ENCODE results near the gene NEK10.

The NEK10 gene

DNA sequence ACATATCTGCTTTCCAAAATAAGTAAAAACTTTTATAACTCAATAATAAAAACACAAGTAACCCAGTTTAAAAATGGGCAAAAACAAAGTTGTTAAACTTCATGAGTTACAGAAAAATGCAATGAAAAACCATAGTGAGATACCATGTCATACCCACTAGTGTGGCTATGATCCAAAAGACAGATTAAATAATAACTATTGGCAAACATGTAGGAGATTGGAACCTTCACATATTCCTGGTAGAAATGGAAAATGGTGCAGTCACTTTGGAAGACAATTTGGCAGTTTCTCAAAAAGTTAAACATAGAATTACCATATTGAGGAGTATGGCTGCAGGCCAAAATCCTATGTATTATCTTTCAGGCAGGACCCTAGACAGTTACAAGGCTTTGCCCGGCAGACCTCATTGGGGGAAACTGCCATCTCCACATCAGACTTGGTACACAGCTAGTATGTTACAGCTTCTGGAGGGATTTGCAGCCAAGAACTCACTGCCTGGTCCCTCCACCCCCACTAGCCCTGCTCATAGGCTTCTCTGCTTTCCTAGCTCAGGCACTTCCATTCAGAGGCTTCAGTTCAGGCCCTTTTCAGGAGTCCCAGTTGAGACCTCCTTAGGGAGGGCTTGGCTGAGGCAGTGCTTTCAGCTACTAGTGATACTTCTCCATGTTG lies 147.8 kb downstream of the NEK10 start:
- peaks cover 24% of the 10 kb centered on the region for H3K4me1 ChIP-seq (ENCODE audit: control insufficient read depth, insufficient read depth, low read length)
- H3K27me3 ChIP-seq (replicated peaks; ENCODE audit: control insufficient read depth, insufficient read depth, low read length): no peaks in the 10 kb centered on the region
- no peak overlapping the region for H3K9ac ChIP-seq (ENCODE audit: low read length)
- H3K36me3 ChIP-seq (ENCODE audit: control insufficient read depth, insufficient read depth, low read length, severe bottlenecking): no peaks in the 10 kb centered on the region
- no peak for DNase-seq (ENCODE audit: low read depth)
- H3K9me3 ChIP-seq (ENCODE audit: control insufficient read depth, low read length): no peaks in the 10 kb centered on the region
- no peak overlapping the region for H3K4me3 ChIP-seq (ENCODE audit: low read length)

GRCh38 chr3:27220166-27220565 lies 149.0 kb downstream of the NEK10 start:
- Histone ChIP-seq H3K9me3 (ENCODE audit: control insufficient read depth, low read length) (no peaks in the 10 kb centered on the region), H3K9ac (ENCODE audit: low read length) (no peak overlapping the region), H3K4me1 (ENCODE audit: control insufficient read depth, insufficient read depth, low read length) (peaks cover 28% of the 10 kb centered on the region), H3K36me3 (ENCODE audit: control insufficient read depth, insufficient read depth, low read length, severe bottlenecking) (no peaks in the 10 kb centered on the region), H3K27me3 (replicated peaks; ENCODE audit: control insufficient read depth, insufficient read depth, low read length) (no peaks in the 10 kb centered on the region), H3K4me3 (ENCODE audit: low read length) (no peak overlapping the region)
- no peak for DNase-seq (ENCODE audit: low read depth)

GRCh38 chr3:27219127-27219845 lies 149.9 kb downstream of the NEK10 start:
- no peaks in the 10 kb centered on the region for H3K9me3 ChIP-seq (ENCODE audit: control insufficient read depth, low read length)
- H3K36me3 ChIP-seq (ENCODE audit: control insufficient read depth, insufficient read depth, low read length, severe bottlenecking): no peaks in the 10 kb centered on the region
- peaks cover 23% of the 10 kb centered on the region for H3K4me1 ChIP-seq (ENCODE audit: control insufficient read depth, insufficient read depth, low read length)
- no peak overlapping the region for H3K4me3 ChIP-seq (ENCODE audit: low read length)
- peak; percentile 48 for DNase-seq (ENCODE audit: low read depth)
- no peak overlapping the region for H3K9ac ChIP-seq (ENCODE audit: low read length)
- H3K27me3 ChIP-seq (replicated peaks; ENCODE audit: control insufficient read depth, insufficient read depth, low read length): no peaks in the 10 kb centered on the region

DNA sequence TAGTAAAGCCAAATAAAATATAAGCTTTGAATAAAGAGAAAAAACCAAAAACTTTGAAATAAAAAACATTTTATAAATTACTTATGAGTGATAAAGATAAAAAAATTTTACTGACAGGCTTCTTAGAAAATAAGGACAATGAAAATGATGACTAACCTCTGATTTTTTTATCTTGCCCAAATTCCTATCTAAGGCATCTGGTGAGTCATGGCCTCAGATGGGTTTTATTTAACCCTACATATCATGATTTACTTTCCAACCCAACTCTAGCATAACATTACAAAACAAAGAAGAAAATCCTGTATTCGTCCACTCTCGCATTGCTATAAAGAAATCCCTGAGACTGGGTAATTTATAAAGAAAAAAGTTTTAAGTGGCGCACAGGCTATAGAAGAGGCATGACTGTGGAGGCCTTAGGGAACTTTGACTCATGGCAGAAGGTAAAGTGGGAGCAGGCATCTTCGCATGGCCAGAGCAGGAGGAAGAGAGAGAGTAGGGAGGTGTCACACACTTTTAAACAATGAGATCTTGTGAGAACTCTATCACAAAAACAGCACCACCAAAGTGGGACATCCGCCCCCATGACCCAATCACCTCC lies 152.1 kb downstream of the NEK10 start:
- DNase-seq (ENCODE audit: low read depth): peak; percentile 58
- Histone ChIP-seq H3K9me3 (ENCODE audit: control insufficient read depth, low read length) (peaks cover 4% of the 10 kb centered on the region), H3K27me3 (replicated peaks; ENCODE audit: control insufficient read depth, insufficient read depth, low read length) (no peaks in the 10 kb centered on the region), H3K4me3 (ENCODE audit: low read length) (no peak overlapping the region), H3K36me3 (ENCODE audit: control insufficient read depth, insufficient read depth, low read length, severe bottlenecking) (no peaks in the 10 kb centered on the region), H3K4me1 (ENCODE audit: control insufficient read depth, insufficient read depth, low read length) (peaks cover 14% of the 10 kb centered on the region), H3K9ac (ENCODE audit: low read length) (no peak overlapping the region)

DNA sequence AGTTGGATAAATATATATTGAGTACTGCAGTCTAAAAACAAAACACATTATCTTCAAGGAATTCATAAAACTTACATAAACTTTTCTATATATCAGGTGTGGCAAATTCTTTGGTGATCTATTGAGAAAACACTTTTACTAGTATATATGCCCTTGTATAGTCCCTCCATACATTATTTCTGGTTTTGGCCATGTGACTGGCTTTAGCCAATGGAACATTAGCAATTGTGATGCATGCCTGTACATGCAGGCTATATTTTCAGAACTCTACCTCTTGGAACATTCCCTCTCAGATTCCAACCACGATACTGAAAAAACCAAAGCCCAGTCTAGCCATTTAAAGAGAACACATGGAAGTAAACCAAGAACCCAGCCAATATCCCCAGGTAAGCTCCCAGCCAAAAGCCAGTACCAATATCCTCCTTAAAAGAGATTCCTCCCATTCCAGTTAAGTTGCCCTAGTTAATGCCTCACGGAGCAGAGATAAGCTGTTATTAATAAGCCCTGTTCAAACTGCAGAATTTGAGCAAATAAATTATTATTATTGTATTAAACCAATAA lies 152.8 kb downstream of the NEK10 start:
- Histone ChIP-seq H3K36me3 (ENCODE audit: control insufficient read depth, insufficient read depth, low read length, severe bottlenecking) (no peaks in the 10 kb centered on the region), H3K9me3 (ENCODE audit: control insufficient read depth, low read length) (peaks cover 4% of the 10 kb centered on the region), H3K4me3 (ENCODE audit: low read length) (no peak overlapping the region), H3K27me3 (replicated peaks; ENCODE audit: control insufficient read depth, insufficient read depth, low read length) (no peaks in the 10 kb centered on the region), H3K9ac (ENCODE audit: low read length) (no peak overlapping the region), H3K4me1 (ENCODE audit: control insufficient read depth, insufficient read depth, low read length) (peaks cover 14% of the 10 kb centered on the region)
- DNase-seq (ENCODE audit: low read depth): no peak

DNA sequence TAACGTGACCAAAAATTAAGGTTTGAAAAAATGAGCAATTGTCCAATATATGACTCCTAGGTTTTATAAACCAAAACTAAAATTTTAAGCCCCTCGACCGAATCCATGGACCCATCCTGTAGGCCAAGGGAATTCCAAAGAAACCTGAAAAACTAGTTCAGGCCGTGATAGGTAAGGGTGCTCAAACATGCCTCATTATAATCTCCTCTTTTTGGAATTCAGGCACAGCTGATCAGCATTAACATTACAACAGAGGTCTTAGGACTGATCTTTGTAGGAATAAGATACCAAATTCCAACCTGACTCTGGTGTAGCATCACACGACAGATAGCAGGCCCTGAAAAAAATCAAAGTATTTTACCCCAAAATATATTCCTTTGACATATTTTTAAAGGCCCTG lies 155.7 kb downstream of the NEK10 start:
- peaks cover 8% of the 10 kb centered on the region for H3K4me1 ChIP-seq (ENCODE audit: control insufficient read depth, insufficient read depth, low read length)
- H3K4me3 ChIP-seq (ENCODE audit: low read length): no peak overlapping the region
- H3K27me3 ChIP-seq (replicated peaks; ENCODE audit: control insufficient read depth, insufficient read depth, low read length): no peaks in the 10 kb centered on the region
- peaks cover 4% of the 10 kb centered on the region for H3K9me3 ChIP-seq (ENCODE audit: control insufficient read depth, low read length)
- H3K36me3 ChIP-seq (ENCODE audit: control insufficient read depth, insufficient read depth, low read length, severe bottlenecking): no peaks in the 10 kb centered on the region
- H3K9ac ChIP-seq (ENCODE audit: low read length): no peak overlapping the region
- DNase-seq (ENCODE audit: low read depth): no peak

- Histone ChIP-seq H3K9me3 (ENCODE audit: control insufficient read depth, low read length) (peaks cover 4% of the 10 kb centered on the region), H3K4me1 (ENCODE audit: control insufficient read depth, insufficient read depth, low read length) (no peaks in the 10 kb centered on the region), H3K9ac (ENCODE audit: low read length) (no peak overlapping the region), H3K27me3 (replicated peaks; ENCODE audit: control insufficient read depth, insufficient read depth, low read length) (no peaks in the 10 kb centered on the region), H3K36me3 (ENCODE audit: control insufficient read depth, insufficient read depth, low read length, severe bottlenecking) (no peaks in the 10 kb centered on the region), H3K4me3 (ENCODE audit: low read length) (no peak overlapping the region)
- no peak for DNase-seq (ENCODE audit: low read depth)
Observed at GRCh38 chr3:27209617-27210264, 159.4 kb downstream of the NEK10 start.

- Histone ChIP-seq H3K9ac (ENCODE audit: low read length) (no peak overlapping the region), H3K4me1 (ENCODE audit: control insufficient read depth, insufficient read depth, low read length) (no peaks in the 10 kb centered on the region), H3K4me3 (ENCODE audit: low read length) (no peak overlapping the region), H3K9me3 (ENCODE audit: control insufficient read depth, low read length) (peaks cover 4% of the 10 kb centered on the region), H3K27me3 (replicated peaks; ENCODE audit: control insufficient read depth, insufficient read depth, low read length) (no peaks in the 10 kb centered on the region), H3K36me3 (ENCODE audit: control insufficient read depth, insufficient read depth, low read length, severe bottlenecking) (no peaks in the 10 kb centered on the region)
- DNase-seq (ENCODE audit: low read depth): no peak
Observed at GRCh38 chr3:27208961-27209616, 160.1 kb downstream of the NEK10 start.

DNA sequence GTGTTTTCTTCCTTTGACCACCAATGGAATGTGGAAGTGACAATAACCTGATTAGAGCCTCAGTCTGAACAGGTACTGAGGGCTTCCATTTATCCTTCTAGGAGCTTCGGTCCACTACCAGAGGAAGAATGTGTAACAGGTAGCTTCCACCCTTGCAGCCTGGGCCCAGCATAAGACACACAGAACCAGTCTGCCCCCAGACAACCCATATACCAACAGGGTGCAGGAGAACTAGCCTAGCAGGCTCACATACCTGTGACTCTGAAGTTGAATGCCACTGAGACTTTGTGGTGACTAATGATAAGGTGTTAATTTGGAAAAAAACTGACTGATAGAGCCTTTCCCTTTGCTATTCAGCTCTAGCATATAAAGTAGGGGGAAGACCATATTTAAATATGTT lies 166.2 kb downstream of the NEK10 start:
- no peaks in the 10 kb centered on the region for H3K9me3 ChIP-seq (ENCODE audit: control insufficient read depth, low read length)
- no peaks in the 10 kb centered on the region for H3K27me3 ChIP-seq (replicated peaks; ENCODE audit: control insufficient read depth, insufficient read depth, low read length)
- H3K4me1 ChIP-seq (ENCODE audit: control insufficient read depth, insufficient read depth, low read length): no peaks in the 10 kb centered on the region
- no peak for DNase-seq (ENCODE audit: low read depth)
- H3K4me3 ChIP-seq (ENCODE audit: low read length): no peak overlapping the region
- no peak overlapping the region for H3K9ac ChIP-seq (ENCODE audit: low read length)
- peaks cover 7% of the 10 kb centered on the region for H3K36me3 ChIP-seq (ENCODE audit: control insufficient read depth, insufficient read depth, low read length, severe bottlenecking)

- DNase-seq (ENCODE audit: low read depth): no peak
- H3K4me1 ChIP-seq (ENCODE audit: control insufficient read depth, insufficient read depth, low read length): no peaks in the 10 kb centered on the region
Observed at GRCh38 chr3:27201492-27201891, 167.7 kb downstream of the NEK10 start.

More at GRCh38 chr3:27201492-27201891, 167.7 kb downstream of the NEK10 start:
- H3K9me3 ChIP-seq (ENCODE audit: control insufficient read depth, low read length): no peaks in the 10 kb centered on the region
- no peak overlapping the region for H3K4me3 ChIP-seq (ENCODE audit: low read length)
- peaks cover 7% of the 10 kb centered on the region for H3K36me3 ChIP-seq (ENCODE audit: control insufficient read depth, insufficient read depth, low read length, severe bottlenecking)
- H3K9ac ChIP-seq (ENCODE audit: low read length): no peak overlapping the region
- H3K27me3 ChIP-seq (replicated peaks; ENCODE audit: control insufficient read depth, insufficient read depth, low read length): no peaks in the 10 kb centered on the region
